K562 (cell line): ENCODE data around the gene SLC25A11. TPM values are rescaled to one million over a fixed set of nuclear protein-coding genes. Genes with fewer than 3 reads are reported as not detected.
A peak's percentile ranks its signal among the peaks of the same experiment; 100 is the strongest.

ENCODE experiments used
- ATAC-seq: fragments of 200-7000 bp; cut with Tn5 transposase; 3 replicates; pipeline ENCODE4 v1.9.1; 2020; ENCODE audit warnings: moderate library complexity
- BruUV-seq: library from RNA; stranded (reverse); fragments of 400-500 nt; replicated peaks from 2 replicates; lab custom pipeline; 2021; lab: Mats Ljungman, UMichigan
- CTCF ChIA-PET: fragments of 300-600 bp; formaldehyde crosslinking; extraction: SDS; loops from one replicate; lab custom pipeline; 2021; ENCODE audit warnings: low intra/inter-chr PET ratio; lab: Yijun Ruan, JAX
- POLR2A ChIA-PET: fragments of 300-600, 350-650 bp; sonication (Branson Sonifier 250); formaldehyde crosslinking; extraction: SDS; loops from one replicate; lab custom pipeline; 2021; ENCODE audit warnings: antibody characterized with exemption, inconsistent platforms; lab: Yijun Ruan, JAX
- DNase-seq, 4 experiments: peaks; one replicate each; pipeline versions ENCODE4 v3.0.0 to v3.0.0-alpha.2; 2011 to 2018; ENCODE audit warnings: low spot score in 3 of 4, mixed read lengths in 3 of 4; ENCODE audit errors: extremely low read depth in 1 of 4
- FAIRE-seq: peaks from 2 replicates; lab custom pipeline; 2011; peaks lifted over from hg19 to GRCh38; lab: Jason Lieb, UNC
- H2AFZ ChIP-seq: 2 replicates; pipeline ENCODE4 v1.6.0; 2011; ENCODE audit warnings: low read depth, low read length, control low read depth, inconsistent platforms
- H3K27ac ChIP-seq: fragments of 200-600 bp; 3 replicates; pipeline ENCODE4 v1.8.0; 2011; ENCODE audit warnings: low read depth, mild to moderate bottlenecking, control low read depth, inconsistent platforms, low read length, moderate library complexity, mixed read lengths; ENCODE audit errors: extremely low read depth
- H3K27me3 ChIP-seq, 2 experiments: fragments of 300-600 bp in 1 of 2; 2 replicates in 1 of 2; 3 replicates in 1 of 2; pipeline versions ENCODE4 v1.6.0 to v1.8.0; 2011; ENCODE audit warnings: inconsistent platforms in 2 of 2, low read length in 2 of 2, mild to moderate bottlenecking in 1 of 2, mixed read lengths in 1 of 2, moderate library complexity in 1 of 2; ENCODE audit not compliant: control insufficient read depth in 2 of 2, insufficient read depth in 2 of 2
- H3K36me3 ChIP-seq: fragments of 300-600 bp; 3 replicates; pipeline ENCODE4 v1.8.0; 2011; ENCODE audit warnings: mild to moderate bottlenecking, low read length, inconsistent platforms; ENCODE audit not compliant: control insufficient read depth, insufficient read depth
- H3K4me1 ChIP-seq, 2 experiments: fragments of 200-600 bp in 1 of 2; replicated peaks in 1 of 2; 2 replicates in 1 of 2; 3 replicates in 1 of 2; pipeline versions ENCODE4 v1.5.1 to v1.8.0; 2011; ENCODE audit warnings: inconsistent platforms in 2 of 2, low read length in 2 of 2, mild to moderate bottlenecking in 1 of 2, mixed read lengths in 1 of 2, moderate library complexity in 1 of 2; ENCODE audit not compliant: control insufficient read depth in 2 of 2, insufficient read depth in 2 of 2
- H3K4me2 ChIP-seq: 2 replicates; pipeline ENCODE4 v1.6.1; 2011; ENCODE audit warnings: low read length, control low read depth, inconsistent platforms, mixed read lengths; ENCODE audit not compliant: insufficient read depth
- H3K4me3 ChIP-seq: fragments of 200-600 bp; sonication (generic), shearing (Covaris generic); 2 replicates; pipeline ENCODE4 v1.5.1; 2016; ENCODE audit warnings: control low read depth, inconsistent platforms
- H3K79me2 ChIP-seq: fragments of 200-600 bp; 3 replicates; pipeline ENCODE4 v1.8.0; 2011; ENCODE audit warnings: low read length, inconsistent platforms; ENCODE audit not compliant: control insufficient read depth, insufficient read depth
- H3K9ac ChIP-seq, 2 experiments: 2 replicates each; pipeline versions ENCODE4 v1.6.0 to v1.6.1; 2011; ENCODE audit warnings: low read depth in 2 of 2, low read length in 2 of 2, control low read depth in 1 of 2, inconsistent platforms in 1 of 2, mild to moderate bottlenecking in 1 of 2, mixed read lengths in 1 of 2; ENCODE audit not compliant: insufficient read depth in 1 of 2
- H3K9me1 ChIP-seq: one replicate; pipeline ENCODE4 v1.6.0; 2011; ENCODE audit warnings: inconsistent platforms, mild to moderate bottlenecking, low read length, moderate library complexity; ENCODE audit not compliant: control insufficient read depth, insufficient read depth
- H3K9me3 ChIP-seq: replicated peaks from 2 replicates; pipeline ENCODE4 v1.5.1; 2011; ENCODE audit warnings: low read depth, low read length, inconsistent platforms; ENCODE audit not compliant: control insufficient read depth, insufficient read depth
- H4K20me1 ChIP-seq: replicated peaks from 2 replicates; pipeline ENCODE4 v1.6.1; 2011; ENCODE audit warnings: low read length, inconsistent platforms, mixed read lengths; ENCODE audit not compliant: control insufficient read depth, insufficient read depth
- CCAR2 ChIP-seq: fragments of 200-400 bp; formaldehyde crosslinking; IDR thresholded peaks from 2 replicates; pipeline ENCODE4 v1.6.1; 2017; ENCODE audit warnings: mild to moderate bottlenecking, low read depth, low read length
- FIP1L1 ChIP-seq: fragments of 200-400 bp; formaldehyde crosslinking; IDR thresholded peaks from 2 replicates; pipeline ENCODE4 v1.6.1; 2018; ENCODE audit warnings: mild to moderate bottlenecking, low read depth, low read length; ENCODE audit not compliant: poor library complexity, severe bottlenecking
- HNRNPL ChIP-seq: fragments of 200-400 bp; formaldehyde crosslinking; IDR thresholded peaks from 2 replicates; pipeline ENCODE4 v1.6.1; 2017; ENCODE audit warnings: low read depth, mild to moderate bottlenecking, low read length
- NFE2 ChIP-seq: IDR thresholded peaks from 2 replicates; pipeline ENCODE4 v1.6.1; 2014; ENCODE audit warnings: antibody characterized with exemption, low read depth
- NFXL1 ChIP-seq: fragments of 450-650 bp; formaldehyde crosslinking; IDR thresholded peaks from 2 replicates; pipeline ENCODE4 v1.4.0; 2021; ENCODE audit warnings: mild to moderate bottlenecking
- PML ChIP-seq: IDR thresholded peaks from 2 replicates; pipeline ENCODE4 v1.6.1; 2012; ENCODE audit warnings: low read length, inconsistent platforms
- POLR2G ChIP-seq: fragments of 200-400 bp; formaldehyde crosslinking; IDR thresholded peaks from 2 replicates; pipeline ENCODE4 v1.6.1; 2017; ENCODE audit warnings: low read depth, mild to moderate bottlenecking, antibody characterized with exemption, low read length, moderate library complexity
- RBFOX2 ChIP-seq: fragments of 200-400 bp; formaldehyde crosslinking; IDR thresholded peaks from 2 replicates; pipeline ENCODE4 v1.6.1; 2017; ENCODE audit warnings: low read depth, mild to moderate bottlenecking, low read length, moderate library complexity
- SIN3A ChIP-seq, 2 experiments: fragments of 150-350 bp in 1 of 2; IDR thresholded peaks; 2 replicates each; pipeline ENCODE4 v1.6.1; 2011 to 2016; ENCODE audit warnings: borderline replicate concordance in 2 of 2, low read depth in 2 of 2, low read length in 2 of 2, mild to moderate bottlenecking in 2 of 2, moderate library complexity in 2 of 2; ENCODE audit not compliant: control insufficient read depth in 1 of 2
- SPI1 ChIP-seq: IDR thresholded peaks from 2 replicates; pipeline ENCODE4 v1.6.1; 2011; ENCODE audit warnings: low read depth, low read length, control low read depth, borderline replicate concordance
- SRSF7 ChIP-seq: fragments of 200-400 bp; formaldehyde crosslinking; optimal IDR thresholded peaks from 2 replicates; pipeline ENCODE3; 2017; ENCODE audit warnings: mild to moderate bottlenecking, low read depth, low read length
- ZBTB17 ChIP-seq: fragments of 450-650 bp; formaldehyde crosslinking; IDR thresholded peaks from 2 replicates; pipeline ENCODE4 v1.4.0; 2020; ENCODE audit warnings: mild to moderate bottlenecking
- ZNF384 ChIP-seq: IDR thresholded peaks from 2 replicates; pipeline ENCODE4 v1.6.1; 2012; ENCODE audit warnings: low read depth, low read length, improper control_type of control experiment
- ZNF551 ChIP-seq: fragments of 250-450 bp; sonication (Bioruptor Pico); IDR thresholded peaks from 2 replicates; pipeline ENCODE4 v1.5.0; 2021; ENCODE audit warnings: mild to moderate bottlenecking, moderate library complexity
- WGBS: fragments of 100-300 bp; shearing (Covaris generic); methylation state at CpG from one replicate; pipeline ENCODE4 v1.1.6; 2016; ENCODE audit warnings: low coverage, mixed read lengths; ENCODE audit not compliant: insufficient coverage; ENCODE audit errors: missing lambda C conversion rate; 5-methylcytosine and 5-hydroxymethylcytosine counted together
- in situ Hi-C: fragments of 300-500 bp; cut with MboI; formaldehyde crosslinking; loops from 4 replicates; pipeline ENCODE4 v1.15.0; 2018; ENCODE audit warnings: inconsistent platforms, mixed read lengths
- intact Hi-C: fragments of 100-400 bp; cut with micrococcal nuclease; formaldehyde crosslinking; loops from 2 replicates; pipeline ENCODE4 v1.14.2; 2022
- polyA plus RNA-seq, 8 experiments: library from polyadenylated mRNA; depleted of rRNA in 4 of 8; stranded (reverse) in 5 of 8; unstranded in 3 of 8; fragments of >200 nt; fragmentation: Nextera tagmentation in 2 of 8; fragmentation: Illumina TruSeq in 1 of 8; extraction: Ambion mirVana in 2 of 8; extraction: Trizol in 1 of 8; gene quantifications; 2 replicates each; pipeline versions ENCODE4 v1.2.1 to v1.2.3, GENCODE V29; 2011 to 2014; ENCODE audit warnings: inconsistent platforms in 1 of 8, missing spikeins in 1 of 8
- total RNA-seq, 7 experiments: library from RNA; depleted of rRNA in 6 of 7; stranded (reverse); fragments of >200 nt in 6 of 7; fragmentation: Illumina TruSeq in 2 of 7; extraction: Trizol in 2 of 7; gene quantifications; 2 replicates each; pipeline versions ENCODE4 v1.2.1 to v1.2.3, GENCODE V29; 2011 to 2021; ENCODE audit warnings: low replicate concordance in 1 of 7
- TF ChIP-seq, protein P1 (sequence below): fragments of 450-650 bp; formaldehyde crosslinking; conservative IDR thresholded peaks from 2 replicates; pipeline ENCODE4 v1.4.0; 2022; ENCODE audit warnings: mild to moderate bottlenecking, missing genetic modification characterization
- TF ChIP-seq, protein P2 (sequence below): fragments of 450-650 bp; formaldehyde crosslinking; IDR thresholded peaks from 2 replicates; pipeline ENCODE4 v1.4.0; 2022; ENCODE audit warnings: missing genetic modification characterization
- TF ChIP-seq, protein P3 (sequence below): fragments of 450-650 bp; IDR thresholded peaks from 2 replicates; pipeline ENCODE4 v1.7.0; 2016; ENCODE audit warnings: borderline replicate concordance

The SLC25A11 gene
- total and polyA plus RNA-seq, 9 of the 15 experiments (the other 6 are each of a cell fraction or from before 2014, with no cell fraction given) = 3.1 to 56.7 (median 32.9) TPM

- WGBS = 52% methylated on average over 3 of the region's 3 CpGs
- DNase-seq = no peak
- H4K20me1 ChIP-seq = peaks cover 22% of the 10 kb centered on the region
- ChIA-PET POLR2A (interaction anchor here (0.6 to 1.6 kb wide), 4 partner anchors 13 to 53 kb away, joined by 3 read pairs; partner anchors contain the start of genes INCA1 and KIF1C), CTCF (no interaction called here)
- H3K27ac ChIP-seq = peak overlapping the region; percentile 79; the same call in 2 of the 3 replicates
- intact Hi-C loops = no loop called here
- no peak overlapping the region for H2AFZ ChIP-seq
- peaks cover 20 to 26% of the 10 kb centered on the region in 2 experiments; a peak in 4 of 5 replicates for H3K4me1 ChIP-seq
- H3K4me2 ChIP-seq = no peak overlapping the region
- H3K9me3 ChIP-seq = no peaks in the 10 kb centered on the region
- peak overlapping the region in 1 of 2 experiments; percentile 73; a peak in 1 of 4 replicates for H3K9ac ChIP-seq
- H3K36me3 ChIP-seq = peaks cover 65% of the 10 kb centered on the region
- FAIRE-seq = no peak
- no TSS peak for BruUV-seq
- in situ Hi-C loops = no loop called here
- H3K27me3 ChIP-seq = no peaks in the 10 kb centered on the region
- H3K79me2 ChIP-seq = peaks cover 85% of the 10 kb centered on the region
- no peak overlapping the region for H3K4me3 ChIP-seq
- H3K9me1 ChIP-seq = no peaks in the 10 kb centered on the region
- no peak for ATAC-seq
- TF ChIP-seq, protein P1, sequence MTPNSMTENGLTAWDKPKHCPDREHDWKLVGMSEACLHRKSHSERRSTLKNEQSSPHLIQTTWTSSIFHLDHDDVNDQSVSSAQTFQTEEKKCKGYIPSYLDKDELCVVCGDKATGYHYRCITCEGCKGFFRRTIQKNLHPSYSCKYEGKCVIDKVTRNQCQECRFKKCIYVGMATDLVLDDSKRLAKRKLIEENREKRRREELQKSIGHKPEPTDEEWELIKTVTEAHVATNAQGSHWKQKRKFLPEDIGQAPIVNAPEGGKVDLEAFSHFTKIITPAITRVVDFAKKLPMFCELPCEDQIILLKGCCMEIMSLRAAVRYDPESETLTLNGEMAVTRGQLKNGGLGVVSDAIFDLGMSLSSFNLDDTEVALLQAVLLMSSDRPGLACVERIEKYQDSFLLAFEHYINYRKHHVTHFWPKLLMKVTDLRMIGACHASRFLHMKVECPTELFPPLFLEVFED = peak; percentile 89; the same call in 1 of the 2 replicates
- TF ChIP-seq SRSF7 (no peak), PML (0 out of 2 replicates have a peak, but pooled peaks have one; percentile 18), FIP1L1 (no peak), POLR2G (peak; percentile 53; the same call in 1 of the 2 replicates), HNRNPL (0 out of 2 replicates have a peak, but pooled peaks have one; percentile 41), ZBTB17 (CRISPR knock-in tag) (peak; percentile 33; the same call in 1 of the 2 replicates), SIN3A (IDR thresholded peaks at IDR 0.05; ENCODE audit: borderline replicate concordance in 2 of 2, control insufficient read depth in 1 of 2, low read depth in 2 of 2, low read length in 2 of 2) (0 out of 4 replicates have a peak, but pooled peaks of 1 of the 2 experiments have one; percentile 8), NFXL1 (0 out of 2 replicates have a peak, but pooled peaks have one; percentile 33), RBFOX2 (peak; percentile 60), ZNF551 (CRISPR knock-in tag) (no peak), ZNF384 (no peak), CCAR2 (no peak), SPI1 (peak; percentile 43; the same call in 1 of the 2 replicates), NFE2 (no peak)
- TF ChIP-seq, protein P2, sequence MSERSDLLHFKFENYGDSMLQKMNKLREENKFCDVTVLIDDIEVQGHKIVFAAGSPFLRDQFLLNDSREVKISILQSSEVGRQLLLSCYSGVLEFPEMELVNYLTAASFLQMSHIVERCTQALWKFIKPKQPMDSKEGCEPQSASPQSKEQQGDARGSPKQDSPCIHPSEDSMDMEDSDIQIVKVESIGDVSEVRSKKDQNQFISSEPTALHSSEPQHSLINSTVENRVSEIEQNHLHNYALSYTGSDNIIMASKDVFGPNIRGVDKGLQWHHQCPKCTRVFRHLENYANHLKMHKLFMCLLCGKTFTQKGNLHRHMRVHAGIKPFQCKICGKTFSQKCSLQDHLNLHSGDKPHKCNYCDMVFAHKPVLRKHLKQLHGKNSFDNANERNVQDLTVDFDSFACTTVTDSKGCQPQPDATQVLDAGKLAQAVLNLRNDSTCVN (CRISPR knock-in tag) = peak; percentile 82; the same call in 1 of the 2 replicates
- TF ChIP-seq, protein P3, sequence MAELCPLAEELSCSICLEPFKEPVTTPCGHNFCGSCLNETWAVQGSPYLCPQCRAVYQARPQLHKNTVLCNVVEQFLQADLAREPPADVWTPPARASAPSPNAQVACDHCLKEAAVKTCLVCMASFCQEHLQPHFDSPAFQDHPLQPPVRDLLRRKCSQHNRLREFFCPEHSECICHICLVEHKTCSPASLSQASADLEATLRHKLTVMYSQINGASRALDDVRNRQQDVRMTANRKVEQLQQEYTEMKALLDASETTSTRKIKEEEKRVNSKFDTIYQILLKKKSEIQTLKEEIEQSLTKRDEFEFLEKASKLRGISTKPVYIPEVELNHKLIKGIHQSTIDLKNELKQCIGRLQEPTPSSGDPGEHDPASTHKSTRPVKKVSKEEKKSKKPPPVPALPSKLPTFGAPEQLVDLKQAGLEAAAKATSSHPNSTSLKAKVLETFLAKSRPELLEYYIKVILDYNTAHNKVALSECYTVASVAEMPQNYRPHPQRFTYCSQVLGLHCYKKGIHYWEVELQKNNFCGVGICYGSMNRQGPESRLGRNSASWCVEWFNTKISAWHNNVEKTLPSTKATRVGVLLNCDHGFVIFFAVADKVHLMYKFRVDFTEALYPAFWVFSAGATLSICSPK = no peak
Measured at GRCh38 chr17:4944163-4944553, 4.3 kb upstream of the SLC25A11 start.
